GOT3 (cell line): ENCODE results near the gene BAIAP2.

Source experiments
- DNase-seq: peaks from one replicate; lab custom pipeline; 2025; ENCODE audit warnings: mixed read lengths; lab: John Stamatoyannopoulos, UW

The BAIAP2 gene

GRCh38 chr17:81126281-81127132 is 91.6 kb downstream of the BAIAP2 start:
- no peak for DNase-seq

GRCh38 chr17:81127133-81127455 is 92.1 kb downstream of the BAIAP2 start:
- DNase-seq = no peak

GRCh38 chr17:81127526-81128177 is 92.7 kb downstream of the BAIAP2 start:
- DNase-seq = no peak

GRCh38 chr17:81128338-81128737 is 93.4 kb downstream of the BAIAP2 start:
- no peak for DNase-seq

GRCh38 chr17:81128774-81129173 is 93.8 kb downstream of the BAIAP2 start:
- no peak for DNase-seq

GRCh38 chr17:81129289-81129688 is 94.3 kb downstream of the BAIAP2 start:
- DNase-seq = no peak

- no peak for DNase-seq
Observed at GRCh38 chr17:81129711-81130367, 94.9 kb downstream of the BAIAP2 start.

- DNase-seq = no peak
Observed at GRCh38 chr17:81130385-81131361, 95.7 kb downstream of the BAIAP2 start.

GRCh38 chr17:81131486-81132196 is 96.7 kb downstream of the BAIAP2 start:
- DNase-seq = no peak

- DNase-seq = no peak
Observed at GRCh38 chr17:81132197-81132540, 97.2 kb downstream of the BAIAP2 start.

- DNase-seq = no peak
Observed at GRCh38 chr17:81132770-81133723, 98.1 kb downstream of the BAIAP2 start.

- no peak for DNase-seq
Observed at GRCh38 chr17:81134064-81134781, 99.3 kb downstream of the BAIAP2 start.

GRCh38 chr17:81135505-81136278 is 100.7 kb downstream of the BAIAP2 start:
- no peak for DNase-seq

- DNase-seq = no peak
Observed at GRCh38 chr17:81136366-81136765, 101.4 kb downstream of the BAIAP2 start.

- no peak for DNase-seq
Observed at GRCh38 chr17:81137248-81137647, 102.3 kb downstream of the BAIAP2 start.

GRCh38 chr17:81138083-81138482 is 103.1 kb downstream of the BAIAP2 start:
- no peak for DNase-seq

GRCh38 chr17:81138500-81138899 is 103.5 kb downstream of the BAIAP2 start:
- DNase-seq = no peak

GRCh38 chr17:81139428-81139827 is 104.5 kb downstream of the BAIAP2 start:
- DNase-seq = no peak

GRCh38 chr17:81140018-81140417 is 105.1 kb downstream of the BAIAP2 start:
- DNase-seq = no peak
